Peyer's patch (tissue), 4 donors: ENCODE data around the gene NLRP1. TPM values are rescaled to one million over a fixed set of nuclear protein-coding genes. Genes with fewer than 3 reads are reported as not detected.

ENCODE experiments used
- DNase-seq, 3 donors: peaks; one replicate each; pipeline ENCODE4 v3.0.0-alpha.2; 2017 to 2019
- H3K27ac ChIP-seq, 4 donors: fragments of 200-600 bp; sonication (generic); one replicate each; pipeline ENCODE4 v1.5.1; 2016 to 2019
- H3K27me3 ChIP-seq, 2 donors: fragments of 200-600 bp; sonication (generic); one replicate each; pipeline ENCODE4 v1.5.1; 2019
- H3K36me3 ChIP-seq, 3 donors: fragments of 200-600 bp; sonication (generic); one replicate each; pipeline ENCODE4 v1.5.1; 2016 to 2019
- H3K4me1 ChIP-seq, 4 donors: fragments of 200-600 bp; sonication (generic); one replicate each; pipeline ENCODE4 v1.5.1; 2016 to 2019
- H3K4me3 ChIP-seq, 4 donors: fragments of 200-600 bp; sonication (generic); 1 replicate in 3 of 4; 2 replicates in 1 of 4; pipeline ENCODE4 v1.5.1; 2016 to 2019; ENCODE audit warnings: mild to moderate bottlenecking in 1 of 4
- H3K9me3 ChIP-seq, 4 donors: fragments of 200-600 bp; sonication (generic); one replicate each; pipeline ENCODE4 v1.5.1; 2016 to 2019; ENCODE audit warnings: mild to moderate bottlenecking in 1 of 4
- CTCF ChIP-seq, 6 experiments: fragments of 450-650 bp in 4 of 6; fragments of 200-600 bp in 2 of 6; sonication (generic) in 1 of 6; IDR thresholded peaks; one replicate each; pipeline ENCODE4 v1.5.1; 2017 to 2019; ENCODE audit warnings: antibody characterized with exemption in 6 of 6, mild to moderate bottlenecking in 3 of 6, moderate library complexity in 1 of 6
- POLR2A ChIP-seq, 2 donors: fragments of 450-650 bp; IDR thresholded peaks; one replicate each; pipeline ENCODE4 v1.5.1; 2017; ENCODE audit warnings: antibody characterized with exemption in 2 of 2, mild to moderate bottlenecking in 2 of 2, moderate library complexity in 2 of 2
- total RNA-seq, 4 donors: library from RNA; depleted of rRNA; stranded (reverse); fragments of >200 nt; gene quantifications; one replicate each; pipeline ENCODE4 v1.1.0, GENCODE V29; 2016

The NLRP1 gene
- total RNA-seq, 4 donors from 2014 or later, result 8.6 to 80.0 (median 18.5) TPM

- no peaks in the 10 kb centered on the region for H3K36me3 ChIP-seq
- no peak overlapping the region for H3K27ac ChIP-seq
- DNase-seq, result no peak
- no peaks in the 10 kb centered on the region for H3K9me3 ChIP-seq
- TF ChIP-seq POLR2A (IDR thresholded peaks at IDR 0.05), result no peak
- no peak for TF ChIP-seq CTCF (IDR thresholded peaks at IDR 0.05)
- no peaks in the 10 kb centered on the region for H3K27me3 ChIP-seq
- no peaks in the 10 kb centered on the region for H3K4me1 ChIP-seq
- no peak overlapping the region for H3K4me3 ChIP-seq
These were observed 44.0 kb downstream of the NLRP1 start for GRCh38 chr17:5540321-5540720.

- Histone ChIP-seq H3K4me3 (no peak overlapping the region), H3K27ac (no peak overlapping the region)
- TF ChIP-seq CTCF (IDR thresholded peaks at IDR 0.05), result no peak
- TF ChIP-seq POLR2A (IDR thresholded peaks at IDR 0.05), result no peak
These were observed 45.0 kb downstream of the NLRP1 start for GRCh38 chr17:5539286-5539685.

GRCh38 chr17:5536866-5537650, 47.3 kb downstream of the NLRP1 start:
- DNase-seq, result no peak
- Histone ChIP-seq H3K9me3 (no peaks in the 10 kb centered on the region), H3K27ac (no peak overlapping the region), H3K36me3 (peaks cover 0 to 10% (median 0%) of the 10 kb centered on the region in 3 donors), H3K4me1 (no peaks in the 10 kb centered on the region), H3K4me3 (no peak overlapping the region), H3K27me3 (no peaks in the 10 kb centered on the region)
- TF ChIP-seq POLR2A (IDR thresholded peaks at IDR 0.05), result no peak
- no peak for TF ChIP-seq CTCF (IDR thresholded peaks at IDR 0.05)

More at GRCh38 chr17:5539286-5539685, 45.0 kb downstream of the NLRP1 start:
- Histone ChIP-seq H3K27me3 (no peaks in the 10 kb centered on the region), H3K36me3 (no peaks in the 10 kb centered on the region), H3K9me3 (no peaks in the 10 kb centered on the region), H3K4me1 (no peaks in the 10 kb centered on the region)
- DNase-seq, result no peak

GRCh38 chr17:5535436-5535835, 48.9 kb downstream of the NLRP1 start:
- no peak for DNase-seq
- Histone ChIP-seq H3K4me1 (no peaks in the 10 kb centered on the region), H3K9me3 (no peaks in the 10 kb centered on the region), H3K27me3 (no peaks in the 10 kb centered on the region), H3K4me3 (no peak overlapping the region), H3K36me3 (peaks cover 0 to 15% (median 0%) of the 10 kb centered on the region in 3 donors), H3K27ac (no peak overlapping the region)
- TF ChIP-seq POLR2A (IDR thresholded peaks at IDR 0.05), result no peak
- no peak for TF ChIP-seq CTCF (IDR thresholded peaks at IDR 0.05)

GRCh38 chr17:5533486-5534315, 50.6 kb downstream of the NLRP1 start:
- TF ChIP-seq POLR2A (IDR thresholded peaks at IDR 0.05), result no peak
- TF ChIP-seq CTCF (IDR thresholded peaks at IDR 0.05), result no peak
- H3K9me3 ChIP-seq, result no peaks in the 10 kb centered on the region
- no peak overlapping the region for H3K4me3 ChIP-seq
- H3K36me3 ChIP-seq, result peaks cover 0 to 15% (median 0%) of the 10 kb centered on the region in 3 donors
- no peak overlapping the region for H3K27ac ChIP-seq
- no peak for DNase-seq
- no peaks in the 10 kb centered on the region for H3K27me3 ChIP-seq
- no peaks in the 10 kb centered on the region for H3K4me1 ChIP-seq
